GM20431 (cell line): ENCODE measurements around the gene MPP7.
"Not testable (repeated sequence)": the region's sequence is repeated elsewhere in the genome, so short reads cannot be mapped to it uniquely, and the experiment has no call there.

Source experiments
- in situ Hi-C: fragments of 300-500 bp; cut with MseI, MboI; formaldehyde crosslinking; loops from one replicate; pipeline ENCODE4 v1.15.0; 2020; ENCODE audit warnings: low sequenced_read_pairs; ENCODE audit not compliant: unreplicated experiment

The MPP7 gene

GRCh38 chr10:28302638-28303488 is at the start of gene MPP7:
MPP7 (minus strand) TSS chr10:28303064; CDS start chr10:28238604, 64,460 bp downstream.
- in situ Hi-C loops: no loop called here

DNA sequence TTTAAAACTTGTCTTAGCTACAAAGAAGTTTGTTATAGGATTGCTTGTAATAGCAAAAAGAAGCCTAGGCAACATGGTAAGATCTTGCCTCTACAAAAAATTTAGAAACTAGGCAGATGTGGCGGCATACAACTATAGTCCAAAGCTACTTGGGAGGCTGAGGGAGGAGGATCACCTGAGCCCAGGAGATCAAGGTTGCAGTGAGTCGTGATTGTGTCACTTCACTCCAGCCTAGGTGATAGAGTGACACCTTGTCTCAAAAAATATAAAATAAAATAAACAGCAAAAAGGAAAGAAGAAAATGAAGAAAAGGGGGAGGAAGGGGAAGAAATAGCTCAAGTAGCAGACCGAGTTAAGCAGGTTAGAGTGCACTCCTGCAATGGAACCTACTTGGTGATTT is 47.0 kb upstream of the MPP7 start:
- in situ Hi-C loops: no loop called here

GRCh38 chr10:28343987-28344895 is 41.4 kb upstream of the MPP7 start:
- in situ Hi-C loops: no loop called here

DNA sequence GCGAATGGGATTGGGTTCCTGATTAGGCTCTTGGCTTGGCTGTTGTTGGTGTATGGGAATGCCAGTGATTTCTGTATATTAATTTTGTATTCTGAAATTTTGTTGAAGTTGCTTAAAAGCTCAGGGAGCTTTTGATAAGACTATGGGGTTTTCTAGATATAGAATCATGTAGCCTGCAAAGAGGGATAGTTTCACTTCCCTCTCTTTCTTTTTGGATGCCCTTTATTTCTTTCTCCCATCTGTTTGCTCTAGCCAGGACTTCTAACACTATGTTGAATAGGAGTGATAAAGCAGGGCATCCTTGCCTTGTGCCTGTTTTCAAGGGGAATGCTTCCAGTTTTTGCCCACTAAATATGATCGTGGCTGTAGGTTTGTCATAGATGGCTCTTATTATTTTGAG is 40.4 kb upstream of the MPP7 start:
- in situ Hi-C loops: no loop called here

DNA sequence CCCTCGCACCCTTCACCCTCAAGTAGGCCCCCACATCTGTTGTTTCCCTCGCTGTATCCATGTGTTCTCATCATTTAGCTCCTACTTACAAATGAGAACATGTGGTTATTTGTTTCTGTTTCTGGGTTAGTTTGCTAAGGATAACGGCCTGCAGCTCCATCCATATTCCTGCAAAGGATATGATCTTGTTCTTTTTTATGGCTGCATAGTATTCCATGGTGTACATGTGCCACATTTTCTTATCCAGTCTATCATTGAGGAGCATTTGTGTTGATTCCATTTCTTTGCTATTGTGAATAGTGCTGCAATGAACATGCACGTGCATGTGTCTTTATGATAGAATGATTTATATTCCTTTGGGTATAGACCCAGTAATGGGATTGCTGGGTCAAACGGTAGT is 38.8 kb upstream of the MPP7 start:
- in situ Hi-C loops: not testable (repeated sequence)

GRCh38 chr10:28332726-28333125 is 29.9 kb upstream of the MPP7 start:
- in situ Hi-C loops: no loop called here

DNA sequence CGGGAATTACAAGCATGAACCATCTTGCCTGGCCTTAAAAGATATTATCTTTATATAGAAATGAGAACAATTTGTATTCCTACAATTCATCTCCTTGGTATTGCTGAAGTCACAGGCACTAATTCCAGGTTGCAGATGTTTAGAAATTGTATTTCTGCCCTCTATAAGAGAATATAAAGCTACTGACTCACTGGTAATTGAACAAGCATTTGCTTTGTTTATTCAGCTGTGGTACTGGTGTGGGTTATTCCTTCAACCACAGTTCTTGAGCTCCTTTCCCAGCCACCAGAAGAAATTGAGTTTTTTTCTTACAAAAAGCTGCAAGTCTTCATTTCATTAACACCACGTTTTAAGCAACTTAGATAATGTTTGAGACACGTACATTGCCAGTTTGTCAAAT is 29.0 kb upstream of the MPP7 start:
- in situ Hi-C loops: no loop called here

- in situ Hi-C loops: no loop called here
Observed at GRCh38 chr10:28331066-28331465, 28.2 kb upstream of the MPP7 start.

- in situ Hi-C loops: no loop called here
Observed at GRCh38 chr10:28328346-28328745, 25.5 kb upstream of the MPP7 start.

- in situ Hi-C loops: no loop called here
Observed at GRCh38 chr10:28327491-28327880, 24.6 kb upstream of the MPP7 start.

DNA sequence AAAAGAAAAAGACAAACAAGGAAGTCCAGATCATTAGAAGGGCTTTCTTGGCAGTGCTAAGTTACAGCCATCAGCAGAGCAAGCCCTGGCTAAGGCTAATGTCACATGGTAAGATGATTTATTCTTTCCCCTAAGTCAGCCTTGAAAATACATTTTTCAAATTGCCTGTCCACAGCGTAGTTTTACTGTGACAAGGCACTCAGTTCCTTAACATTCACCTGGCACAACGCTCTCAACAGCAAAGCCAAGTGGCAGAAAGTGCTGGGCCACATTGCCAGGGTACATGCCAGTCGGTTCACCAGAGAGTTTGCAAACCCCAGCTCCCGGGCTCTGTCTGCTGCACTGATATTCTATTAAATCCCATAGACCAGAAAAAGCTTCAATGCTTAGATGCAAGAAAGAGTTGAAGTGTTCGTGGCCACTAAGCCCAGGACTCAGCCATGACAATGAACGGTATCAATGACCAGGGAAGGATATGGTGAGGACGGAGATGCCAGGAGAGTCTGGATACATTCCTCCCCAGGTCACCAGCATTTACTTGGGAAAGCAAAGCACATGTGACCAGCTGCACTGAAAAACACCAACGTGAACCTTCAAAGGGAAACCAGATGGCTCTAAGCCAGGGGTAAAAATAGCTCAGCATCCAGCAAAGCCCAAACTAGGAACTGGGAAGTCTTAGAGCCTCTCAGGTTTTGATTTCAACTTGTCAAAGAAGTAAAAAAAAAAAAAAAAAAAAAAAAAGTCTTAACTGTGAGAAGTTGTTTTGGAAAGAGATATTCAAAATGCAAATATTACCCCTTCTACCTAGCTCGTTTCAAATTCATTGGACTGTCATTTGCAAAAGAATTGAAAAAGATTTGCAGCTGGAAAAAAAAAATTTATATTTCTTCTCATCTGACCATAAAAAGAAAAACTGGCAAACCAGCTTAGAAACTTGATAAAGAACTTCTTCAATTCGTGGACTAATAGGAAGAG is 23.9 kb upstream of the MPP7 start:
- in situ Hi-C loops: no loop called here

- in situ Hi-C loops: no loop called here
Observed at GRCh38 chr10:28320799-28321198, 17.9 kb upstream of the MPP7 start.

DNA sequence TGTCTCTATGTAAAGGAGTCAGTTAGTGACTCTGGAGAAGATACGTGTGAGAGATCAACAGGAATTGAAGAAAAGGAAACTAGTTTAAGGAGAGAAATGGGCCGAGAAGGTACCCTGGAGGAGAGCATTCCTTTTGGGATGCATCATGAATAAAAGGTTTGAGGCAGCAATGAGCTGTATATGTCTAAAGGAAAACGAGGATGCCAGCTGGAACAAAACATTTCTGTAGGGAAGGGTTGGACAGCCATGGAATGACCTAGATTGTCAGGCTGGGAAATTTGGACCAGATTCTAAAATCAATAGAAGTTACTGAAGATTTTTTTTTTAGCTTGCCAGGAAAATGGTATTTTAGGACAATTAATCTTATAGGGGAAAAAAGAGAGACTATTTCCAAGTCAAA is 17.2 kb upstream of the MPP7 start:
- in situ Hi-C loops: no loop called here

DNA sequence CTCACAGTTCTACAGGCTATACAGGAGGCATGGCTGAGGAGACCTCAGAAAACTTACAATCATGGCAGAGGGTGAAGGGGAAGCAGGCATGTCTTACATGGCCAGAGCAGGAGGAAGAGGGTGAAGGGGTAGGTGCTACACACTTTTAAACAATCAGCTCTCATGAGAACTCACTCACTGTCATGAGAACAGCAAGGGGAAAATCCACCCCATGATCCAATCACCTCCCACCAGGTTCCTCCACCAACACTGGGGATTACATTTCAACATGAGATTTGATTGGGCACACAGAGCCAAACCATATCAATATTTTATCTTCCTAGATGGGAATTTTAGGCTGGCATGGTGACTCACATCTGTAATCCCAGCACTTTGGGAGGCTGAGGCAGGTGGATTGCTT is 16.2 kb upstream of the MPP7 start:
- in situ Hi-C loops: not testable (repeated sequence)

GRCh38 chr10:28318626-28319025 is 15.8 kb upstream of the MPP7 start:
- in situ Hi-C loops: no loop called here

DNA sequence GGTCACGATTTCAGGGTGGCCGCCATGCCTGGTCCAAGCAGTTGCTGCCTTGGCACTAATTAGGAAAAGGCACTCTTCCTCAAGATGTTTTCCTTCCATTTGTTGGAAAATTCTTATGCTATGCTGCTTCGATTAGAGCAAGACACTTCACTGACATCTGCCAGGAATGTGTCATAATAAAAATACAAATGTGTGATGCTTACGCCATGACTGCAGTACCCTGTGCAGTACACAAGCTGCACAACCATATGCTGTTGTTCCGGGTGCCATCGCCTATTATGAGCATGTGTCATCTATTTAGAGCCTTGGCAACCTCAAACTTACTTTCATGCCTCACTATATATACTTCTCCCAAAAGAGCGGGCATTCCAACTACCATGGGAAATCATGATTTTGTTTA is 14.9 kb upstream of the MPP7 start:
- in situ Hi-C loops: no loop called here

DNA sequence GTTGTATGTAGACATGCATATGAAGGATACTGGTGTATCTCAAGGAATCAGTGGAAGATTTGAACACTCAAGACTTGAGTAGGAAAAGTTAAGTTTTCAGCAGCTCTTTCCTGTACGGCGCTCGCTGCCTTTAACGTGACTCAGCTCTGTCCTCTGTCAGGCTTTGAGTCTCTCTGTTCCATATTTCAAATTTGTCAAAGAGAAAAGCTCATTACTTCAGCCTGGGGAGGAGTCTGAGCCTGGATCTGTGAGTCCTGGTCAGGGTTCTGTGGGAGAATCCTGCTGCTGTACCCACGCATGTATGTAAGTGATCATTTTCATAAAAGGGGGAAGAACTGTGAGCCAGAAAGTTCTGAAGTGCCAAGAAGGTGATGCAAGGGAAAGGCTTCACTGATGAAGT is 13.8 kb upstream of the MPP7 start:
- in situ Hi-C loops: no loop called here

DNA sequence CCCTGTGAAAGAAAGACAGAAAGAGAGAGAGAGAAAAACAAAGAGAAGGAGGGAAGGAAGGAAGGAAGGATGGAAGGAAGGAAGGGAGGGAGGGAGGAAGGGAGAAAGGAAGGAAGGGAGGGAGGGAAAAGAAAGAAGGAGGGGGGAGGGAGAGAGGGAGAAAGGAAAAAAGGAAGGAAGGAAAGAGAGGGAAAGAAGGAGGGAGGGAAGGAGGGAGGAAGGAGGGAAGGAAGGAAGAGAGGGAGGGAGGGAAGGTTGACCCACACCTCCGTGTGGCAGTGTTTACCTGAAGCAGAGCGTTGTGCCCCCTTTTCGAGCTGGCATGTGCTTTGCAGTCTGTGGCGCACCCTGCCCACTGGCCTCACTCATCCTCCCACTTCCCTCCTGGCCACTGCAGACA is 12.3 kb upstream of the MPP7 start:
- in situ Hi-C loops: no loop called here

- in situ Hi-C loops: no loop called here
Observed at GRCh38 chr10:28314211-28314610, 11.3 kb upstream of the MPP7 start.

DNA sequence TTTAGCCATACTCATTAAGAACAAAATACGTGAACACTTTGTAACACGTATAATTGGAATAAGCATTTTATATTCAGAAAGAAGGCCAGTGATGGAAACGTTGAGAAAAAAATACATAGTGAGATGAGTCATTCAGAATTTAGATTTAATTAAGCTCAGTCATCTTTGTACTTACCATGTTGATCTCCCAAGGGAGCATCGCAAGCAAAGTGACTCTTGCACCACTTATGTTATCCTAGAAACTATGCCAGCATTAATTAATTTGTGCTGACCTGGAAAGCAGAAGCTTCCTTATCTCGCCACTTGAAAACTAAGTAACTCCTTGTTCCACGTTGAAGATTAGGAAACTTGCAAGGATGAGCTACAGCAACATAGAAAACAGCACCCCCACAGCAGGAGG is 9.7 kb upstream of the MPP7 start:
- in situ Hi-C loops: no loop called here
